ENCODE measurements around the gene BRAT1.

BRAT1 gene

GRCh38 chr7:2505401-2505800, 49.9 kb downstream of the BRAT1 start:
- Histone ChIP-seq H4K20me1 (ENCODE audit: insufficient read depth, low read length, poor library complexity, severe bottlenecking) (no peaks in the 10 kb centered on the region), H3K9ac (ENCODE audit: low read depth, low read length, poor library complexity, severe bottlenecking) (no peak overlapping the region), H3K9me3 (ENCODE audit: insufficient read depth, low read depth, low read length) (no peaks in the 10 kb centered on the region), H3K36me3 (ENCODE audit: insufficient read depth, low read length) (no peaks in the 10 kb centered on the region), H3K4me3 (ENCODE audit: low read length, poor library complexity, severe bottlenecking) (no peak overlapping the region), H3K4me1 (ENCODE audit: insufficient read depth, low read length, poor library complexity, severe bottlenecking) (peaks cover 33% of the 10 kb centered on the region), H3K27me3 (ENCODE audit: insufficient read depth, low read length, poor library complexity, severe bottlenecking) (no peaks in the 10 kb centered on the region), H2AFZ (ENCODE audit: low read length) (no peak overlapping the region), H3K9me2 (replicated peaks; ENCODE audit: low read depth, low read length) (no peaks in the 10 kb centered on the region), H3F3A (ENCODE audit: low read depth) (no peaks in the 10 kb centered on the region), H3K4me2 (ENCODE audit: low read depth, low read length, poor library complexity, severe bottlenecking) (no peak overlapping the region), H3K79me2 (ENCODE audit: insufficient read depth, low read length) (no peaks in the 10 kb centered on the region)
- TF ChIP-seq CTCF (conservative IDR thresholded peaks at IDR 0.05; ENCODE audit: low read length), result no peak

- Histone ChIP-seq H3K36me3 (ENCODE audit: insufficient read depth, low read length) (no peaks in the 10 kb centered on the region), H2AFZ (ENCODE audit: low read length) (no peak overlapping the region), H3K9me2 (replicated peaks; ENCODE audit: low read depth, low read length) (no peaks in the 10 kb centered on the region), H3K4me2 (ENCODE audit: low read depth, low read length, poor library complexity, severe bottlenecking) (no peak overlapping the region), H3K27me3 (ENCODE audit: insufficient read depth, low read length, poor library complexity, severe bottlenecking) (no peaks in the 10 kb centered on the region), H4K20me1 (ENCODE audit: insufficient read depth, low read length, poor library complexity, severe bottlenecking) (no peaks in the 10 kb centered on the region), H3K79me2 (ENCODE audit: insufficient read depth, low read length) (no peaks in the 10 kb centered on the region), H3K4me1 (ENCODE audit: insufficient read depth, low read length, poor library complexity, severe bottlenecking) (peaks cover 33% of the 10 kb centered on the region), H3F3A (ENCODE audit: low read depth) (no peaks in the 10 kb centered on the region), H3K9me3 (ENCODE audit: insufficient read depth, low read depth, low read length) (no peaks in the 10 kb centered on the region), H3K9ac (ENCODE audit: low read depth, low read length, poor library complexity, severe bottlenecking) (no peak overlapping the region), H3K4me3 (ENCODE audit: low read length, poor library complexity, severe bottlenecking) (no peak overlapping the region)
- TF ChIP-seq EZH2phosphoT487 (IDR thresholded peaks at IDR 0.05; ENCODE audit: borderline replicate concordance), result no peak
- no peak for TF ChIP-seq CTCF (conservative IDR thresholded peaks at IDR 0.05; ENCODE audit: low read length)
Measured at GRCh38 chr7:2504889-2505375, 50.4 kb downstream of the BRAT1 start.

GRCh38 chr7:2504128-2504888, 51.0 kb downstream of the BRAT1 start:
- H3K79me2 ChIP-seq (ENCODE audit: insufficient read depth, low read length), result no peaks in the 10 kb centered on the region
- no peak for TF ChIP-seq EZH2phosphoT487 (IDR thresholded peaks at IDR 0.05; ENCODE audit: borderline replicate concordance)
- TF ChIP-seq CTCF (conservative IDR thresholded peaks at IDR 0.05; ENCODE audit: low read length), result no peak
- no peak overlapping the region for H3K4me3 ChIP-seq (ENCODE audit: low read length, poor library complexity, severe bottlenecking)
- H3F3A ChIP-seq (ENCODE audit: low read depth), result no peaks in the 10 kb centered on the region
- no peak overlapping the region for H3K9ac ChIP-seq (ENCODE audit: low read depth, low read length, poor library complexity, severe bottlenecking)
- H3K36me3 ChIP-seq (ENCODE audit: insufficient read depth, low read length), result no peaks in the 10 kb centered on the region
- H3K4me2 ChIP-seq (ENCODE audit: low read depth, low read length, poor library complexity, severe bottlenecking), result no peak overlapping the region
- no peaks in the 10 kb centered on the region for H3K9me3 ChIP-seq (ENCODE audit: insufficient read depth, low read depth, low read length)
- peaks cover 28% of the 10 kb centered on the region for H3K4me1 ChIP-seq (ENCODE audit: insufficient read depth, low read length, poor library complexity, severe bottlenecking)
- H4K20me1 ChIP-seq (ENCODE audit: insufficient read depth, low read length, poor library complexity, severe bottlenecking), result no peaks in the 10 kb centered on the region
- no peak overlapping the region for H2AFZ ChIP-seq (ENCODE audit: low read length)
- no peaks in the 10 kb centered on the region for H3K27me3 ChIP-seq (ENCODE audit: insufficient read depth, low read length, poor library complexity, severe bottlenecking)
- no peaks in the 10 kb centered on the region for H3K9me2 ChIP-seq (replicated peaks; ENCODE audit: low read depth, low read length)

Data from Loucy (cell line).